ENCODE data around the gene CYP2D6. TPM values are rescaled to one million over a fixed set of nuclear protein-coding genes. Genes with fewer than 3 reads are reported as not detected.

Gene CYP2D6
- total and polyA plus RNA-seq, 2 of the 8 experiments (the other 6 are each of a cell fraction or from before 2014, with no cell fraction given): 0.93 to 1.7 TPM

DNA sequence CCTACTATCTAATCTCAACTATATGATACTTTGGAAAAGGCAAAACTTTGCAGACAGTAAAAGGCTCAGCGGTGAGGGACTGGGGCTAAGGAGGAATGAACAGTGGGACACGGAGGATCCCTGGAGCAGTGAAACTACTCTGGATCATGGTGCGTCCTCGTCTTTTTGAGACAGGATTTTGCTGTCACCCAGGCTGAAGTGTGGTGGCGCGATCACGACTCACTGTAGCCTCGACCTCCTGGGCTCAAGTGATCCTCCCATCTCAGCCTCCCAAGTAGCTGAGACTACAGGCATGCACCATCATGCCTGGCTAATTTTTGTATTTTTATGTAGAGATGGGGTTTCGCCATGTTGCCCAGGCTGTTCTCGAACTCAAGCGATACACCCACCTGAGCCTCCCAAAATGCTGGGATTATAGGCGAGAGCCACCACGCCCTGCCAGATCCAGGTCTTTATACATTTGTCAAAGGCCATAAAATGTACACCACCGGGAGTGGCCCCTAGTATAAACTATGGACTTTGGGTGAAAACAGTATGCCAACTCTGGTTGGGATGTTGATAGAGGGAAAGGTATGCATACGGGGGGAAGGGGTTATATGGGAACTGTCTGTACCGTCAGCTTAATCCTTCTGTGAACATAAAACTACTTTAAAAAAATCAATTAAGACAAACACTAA is 28.0 kb upstream of the CYP2D6 start:
- no peak overlapping the region for H4K5ac ChIP-seq (ENCODE audit: insufficient read length, low read depth, low read length)
- H3K56ac ChIP-seq (replicated peaks; ENCODE audit: insufficient read length, low read depth, low read length): no peak overlapping the region
- no peak overlapping the region for H3K14ac ChIP-seq (ENCODE audit: insufficient read length)
- H2BK120ac ChIP-seq (replicated peaks; ENCODE audit: low read depth, low read length): no peak overlapping the region
- no peak overlapping the region for H2BK12ac ChIP-seq (ENCODE audit: low read depth, low read length)
- no peak overlapping the region for H3K4me3 ChIP-seq (ENCODE audit: extremely low read depth in 1 of 4, insufficient read depth in 2 of 4, low read depth in 3 of 4, low read length in 4 of 4)
- no peak overlapping the region for H2AFZ ChIP-seq (ENCODE audit: low read length)
- no peak overlapping the region for H3K18ac ChIP-seq (ENCODE audit: extremely low read depth, low read length)
- H3K23me2 ChIP-seq (ENCODE audit: low read depth, low read length): no peaks in the 10 kb centered on the region
- no peak overlapping the region for H3K23ac ChIP-seq (ENCODE audit: insufficient read length)
- H3K4ac ChIP-seq (replicated peaks; ENCODE audit: insufficient read length, low read depth, low read length): no peak overlapping the region
- H4K20me1 ChIP-seq (replicated peaks in 1 of 2; ENCODE audit: control insufficient read depth in 1 of 2, insufficient read depth in 2 of 2, low read length in 2 of 2): peaks cover 8 to 16% of the 10 kb centered on the region in 2 experiments
- H3K36me3 ChIP-seq (ENCODE audit: control insufficient read depth in 2 of 4, insufficient read depth in 4 of 4, low read length in 3 of 4): 0 out of 8 replicates have a peak, but pooled peaks cover 0 to 4% (median 0%) of the 10 kb centered on the region in 4 experiments
- TF ChIP-seq GTF2F1 (IDR thresholded peaks at IDR 0.05; ENCODE audit: borderline replicate concordance, low read depth, low read length): no peak
- no peak for TF ChIP-seq SP4 (IDR thresholded peaks at IDR 0.05; ENCODE audit: low read length)
- TF ChIP-seq BCL11A (IDR thresholded peaks at IDR 0.05; ENCODE audit: low read depth in 2 of 2, low read length in 2 of 2): no peak
- no peak for TF ChIP-seq FOSL1 (IDR thresholded peaks at IDR 0.05; ENCODE audit: insufficient read depth, low read depth, low read length)
- TF ChIP-seq POU5F1 (IDR thresholded peaks at IDR 0.05; ENCODE audit: low read depth, low read length): no peak
- TF ChIP-seq PHF8 (conservative IDR thresholded peaks at IDR 0.05; ENCODE audit: low read depth, low read length): no peak
- no peak for TF ChIP-seq SRF (IDR thresholded peaks at IDR 0.05; ENCODE audit: low read depth, low read length)
- TF ChIP-seq SIN3A (conservative IDR thresholded peaks at IDR 0.05 in 1 of 2, IDR thresholded peaks at IDR 0.05 in 1 of 2; ENCODE audit: low read depth in 1 of 2, low read length in 2 of 2): no peak
- TF ChIP-seq EGR1 (IDR thresholded peaks at IDR 0.05; ENCODE audit: borderline replicate concordance, low read depth, low read length): no peak
- no peak for TF ChIP-seq HDAC6 (IDR thresholded peaks at IDR 0.05; ENCODE audit: low read depth, low read length)
- no peak overlapping the region for H2AK5ac ChIP-seq (ENCODE audit: low read depth, low read length)
- H2BK5ac ChIP-seq (ENCODE audit: low read depth, low read length): no peak overlapping the region
- 94% methylated on average over 16 of the region's 16 CpGs; no CpG with 5 or more reads in 1 of the 2 experiments for WGBS, 2 experiments (ENCODE audit: extremely low coverage in 1 of 2, insufficient coverage in 1 of 2, insufficient read length in 1 of 2, insufficient replicate concordance in 2 of 2, low coverage in 1 of 2, low lambda C conversion rate in 2 of 2, missing lambda C conversion rate in 1 of 2)
- H3K79me2 ChIP-seq (ENCODE audit: control insufficient read depth in 1 of 2, insufficient read depth in 2 of 2, low read length in 2 of 2): no peaks in the 10 kb centered on the region
- H3K9me3 ChIP-seq (ENCODE audit: insufficient read depth in 2 of 2, low read depth in 1 of 2, low read length in 1 of 2): no peaks in the 10 kb centered on the region
- CTCF ChIA-PET (ENCODE audit: partially characterized antibody): interaction anchor here (1.0 to 2.7 kb wide), 4 partner anchors 14 to 285 kb away, joined by 4 to 10 read pairs (median 6); no protein-coding TSS in a partner anchor
- POLR2A ChIA-PET (ENCODE audit: partially characterized antibody): no interaction called here
- H3K79me1 ChIP-seq (ENCODE audit: low read depth, low read length): no peaks in the 10 kb centered on the region
- FAIRE-seq (no peak), DNase-seq (ENCODE audit: low read depth in 1 of 2, low spot score in 2 of 2) (no peak)
- H4K91ac ChIP-seq (replicated peaks; ENCODE audit: insufficient read length, low read length): no peak overlapping the region
- H4K8ac ChIP-seq (ENCODE audit: extremely low read depth, insufficient read depth, low read length): no peak overlapping the region
- H3K4me1 ChIP-seq (replicated peaks in 1 of 4; ENCODE audit: control insufficient read depth in 3 of 4, insufficient read depth in 4 of 4, low read length in 3 of 4): peaks cover 0 to 3% (median 0%) of the 10 kb centered on the region in 4 experiments; a peak in 2 of 7 replicates
- H2BK20ac ChIP-seq (ENCODE audit: low read length): no peak overlapping the region
- H3K27me3 ChIP-seq (replicated peaks in 1 of 4; ENCODE audit: control insufficient read depth in 3 of 4, extremely low read depth in 1 of 4, insufficient read depth in 3 of 4, low read length in 3 of 4): no peaks in the 10 kb centered on the region
- H3K9ac ChIP-seq (replicated peaks in 1 of 4; ENCODE audit: extremely low read depth in 1 of 4, low read depth in 3 of 4, low read length in 3 of 4): no peak overlapping the region
- H3K4me2 ChIP-seq (ENCODE audit: insufficient read depth in 1 of 2, low read depth in 2 of 2, low read length in 2 of 2): no peak overlapping the region
- H2BK15ac ChIP-seq (ENCODE audit: low read length): no peak overlapping the region
- no peak overlapping the region for H3K27ac ChIP-seq (ENCODE audit: low read depth, low read length)

All from H1 (cell line).